Neutrophil (primary cell): Measurements from ENCODE around the gene FYB1.
A peak's percentile ranks its signal among the peaks of the same experiment; 100 is the strongest.

Experiments used
- H3K27ac ChIP-seq: fragments of 200-600 bp; sonication (generic); 2 replicates; pipeline ENCODE4 v1.5.1; 2016; ENCODE audit warnings: mild to moderate bottlenecking, moderate library complexity
- H3K27me3 ChIP-seq: fragments of 200-600 bp; sonication (generic); 2 replicates; pipeline ENCODE4 v1.6.0; 2016; ENCODE audit warnings: mild to moderate bottlenecking
- H3K36me3 ChIP-seq: fragments of 200-600 bp; sonication (generic); 2 replicates; pipeline ENCODE4 v1.5.1; 2017
- H3K4me1 ChIP-seq, 2 experiments: fragments of 200-600 bp in 1 of 2; sonication (generic) in 1 of 2; 1 replicate in 1 of 2; 2 replicates in 1 of 2; pipeline versions ENCODE4 v1.5.1 to v1.6.1; 2013 to 2016; ENCODE audit warnings: low read depth in 1 of 2, low read length in 1 of 2, mild to moderate bottlenecking in 1 of 2, moderate library complexity in 1 of 2; ENCODE audit not compliant: control insufficient read depth in 1 of 2, insufficient read depth in 1 of 2
- H3K4me3 ChIP-seq, 2 experiments: fragments of 200-600 bp in 1 of 2; sonication (generic) in 1 of 2; 1 replicate in 1 of 2; 2 replicates in 1 of 2; pipeline ENCODE4 v1.5.1; 2013 to 2016; ENCODE audit warnings: low read depth in 1 of 2, low read length in 1 of 2, mild to moderate bottlenecking in 1 of 2, moderate library complexity in 1 of 2
- H3K9me3 ChIP-seq: fragments of 200-600 bp; sonication (generic); 2 replicates; pipeline ENCODE4 v1.5.1; 2016
- TF ChIP-seq, protein P1 (sequence below): fragments of 200-600 bp; sonication (generic); IDR thresholded peaks from 2 replicates; pipeline ENCODE4 v1.5.1; 2016; ENCODE audit warnings: antibody characterized with exemption

FYB1 gene

DNA sequence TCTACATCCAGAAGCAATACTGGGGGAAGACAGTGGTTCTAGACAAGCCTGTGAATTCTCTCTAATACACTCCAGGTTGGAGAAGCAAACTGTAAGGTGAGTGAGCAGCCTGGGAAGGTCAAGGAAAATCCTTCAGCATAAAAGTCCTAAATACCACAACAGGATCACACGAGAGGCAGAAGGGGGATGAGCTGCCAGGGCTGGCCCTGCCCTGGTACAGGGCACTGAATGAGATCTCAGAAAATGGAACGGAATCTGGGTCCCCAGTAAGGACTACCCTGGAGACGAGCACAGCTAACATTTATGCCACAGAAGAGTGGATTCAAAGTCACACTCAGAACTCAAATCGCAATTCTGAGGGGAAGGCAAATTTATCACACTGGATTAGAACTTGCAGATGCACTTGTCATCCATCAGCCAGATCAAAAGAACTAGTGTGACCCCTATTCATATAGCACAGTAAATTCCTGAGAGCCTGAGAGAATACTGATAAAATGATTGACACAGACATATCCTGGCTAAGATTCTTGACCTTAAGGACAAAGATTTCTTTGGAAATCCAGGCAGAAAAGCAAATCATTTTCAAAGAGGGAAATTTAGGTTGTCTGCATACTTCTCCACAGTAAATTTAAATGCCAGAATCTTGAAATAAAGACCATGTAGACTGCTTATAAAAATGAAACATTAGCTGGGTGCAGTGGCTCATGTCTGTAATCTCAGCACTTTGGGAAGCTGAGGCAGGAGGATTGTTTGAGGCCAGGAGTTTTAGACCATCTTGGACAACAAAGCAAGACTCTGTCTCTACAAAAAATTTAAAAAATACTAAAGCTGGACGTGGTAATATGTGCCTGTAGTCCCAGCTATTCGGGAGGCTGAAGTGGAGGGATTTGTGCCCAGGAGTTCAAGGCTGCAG lies 25.6 kb downstream of the FYB1 start:
- Histone ChIP-seq H3K4me1 (peaks cover 89 to 94% of the 10 kb centered on the region in 2 experiments), H3K4me3 (peak overlapping the region in 1 of 2 experiments; percentile 25), H3K36me3 (peaks cover 35% of the 10 kb centered on the region), H3K9me3 (no peaks in the 10 kb centered on the region), H3K27ac (peak overlapping the region; percentile 74), H3K27me3 (no peaks in the 10 kb centered on the region)
- TF ChIP-seq, protein P1, sequence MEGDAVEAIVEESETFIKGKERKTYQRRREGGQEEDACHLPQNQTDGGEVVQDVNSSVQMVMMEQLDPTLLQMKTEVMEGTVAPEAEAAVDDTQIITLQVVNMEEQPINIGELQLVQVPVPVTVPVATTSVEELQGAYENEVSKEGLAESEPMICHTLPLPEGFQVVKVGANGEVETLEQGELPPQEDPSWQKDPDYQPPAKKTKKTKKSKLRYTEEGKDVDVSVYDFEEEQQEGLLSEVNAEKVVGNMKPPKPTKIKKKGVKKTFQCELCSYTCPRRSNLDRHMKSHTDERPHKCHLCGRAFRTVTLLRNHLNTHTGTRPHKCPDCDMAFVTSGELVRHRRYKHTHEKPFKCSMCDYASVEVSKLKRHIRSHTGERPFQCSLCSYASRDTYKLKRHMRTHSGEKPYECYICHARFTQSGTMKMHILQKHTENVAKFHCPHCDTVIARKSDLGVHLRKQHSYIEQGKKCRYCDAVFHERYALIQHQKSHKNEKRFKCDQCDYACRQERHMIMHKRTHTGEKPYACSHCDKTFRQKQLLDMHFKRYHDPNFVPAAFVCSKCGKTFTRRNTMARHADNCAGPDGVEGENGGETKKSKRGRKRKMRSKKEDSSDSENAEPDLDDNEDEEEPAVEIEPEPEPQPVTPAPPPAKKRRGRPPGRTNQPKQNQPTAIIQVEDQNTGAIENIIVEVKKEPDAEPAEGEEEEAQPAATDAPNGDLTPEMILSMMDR = no peak

DNA sequence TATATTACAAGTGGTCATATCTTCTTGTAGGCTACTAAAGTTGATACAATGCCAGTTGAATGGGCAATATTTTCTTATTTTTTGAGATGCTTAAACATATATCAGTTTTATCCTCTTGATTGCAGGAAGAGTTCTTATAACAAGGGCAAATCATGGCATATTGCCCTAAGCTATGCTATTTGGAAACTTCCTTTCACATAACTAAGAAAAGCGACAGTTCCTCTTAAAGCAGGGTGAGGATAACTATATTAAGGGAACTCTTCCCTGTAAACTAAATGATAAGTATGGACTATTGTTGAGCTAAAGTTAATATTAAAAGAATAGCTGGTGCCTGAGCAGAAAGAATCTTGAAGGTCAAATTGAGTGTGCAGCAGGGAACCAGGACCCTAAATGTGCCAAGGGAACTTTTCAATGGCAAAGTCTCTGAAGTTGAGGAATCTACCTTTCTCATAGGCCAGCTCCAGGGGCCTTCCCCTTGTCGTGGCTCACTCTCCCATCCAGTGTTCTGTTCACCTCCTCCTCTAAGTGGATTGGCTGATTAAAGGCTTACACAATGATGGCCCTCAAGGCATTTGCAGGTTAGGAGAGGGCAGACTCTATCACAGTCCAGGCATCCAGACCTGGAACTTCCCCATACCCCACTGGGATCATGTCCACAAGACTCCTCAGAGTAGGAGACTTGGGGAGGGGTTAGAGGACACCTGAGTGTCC lies 26.8 kb downstream of the FYB1 start:
- H3K36me3 ChIP-seq = peaks cover 34% of the 10 kb centered on the region
- TF ChIP-seq, protein P1 = no peak
- H3K9me3 ChIP-seq = no peaks in the 10 kb centered on the region
- peaks cover 89 to 93% of the 10 kb centered on the region in 2 experiments for H3K4me1 ChIP-seq
- H3K27ac ChIP-seq = peak overlapping the region; percentile 74
- peak overlapping the region in 1 of 2 experiments; percentile 13 for H3K4me3 ChIP-seq
- no peaks in the 10 kb centered on the region for H3K27me3 ChIP-seq

DNA sequence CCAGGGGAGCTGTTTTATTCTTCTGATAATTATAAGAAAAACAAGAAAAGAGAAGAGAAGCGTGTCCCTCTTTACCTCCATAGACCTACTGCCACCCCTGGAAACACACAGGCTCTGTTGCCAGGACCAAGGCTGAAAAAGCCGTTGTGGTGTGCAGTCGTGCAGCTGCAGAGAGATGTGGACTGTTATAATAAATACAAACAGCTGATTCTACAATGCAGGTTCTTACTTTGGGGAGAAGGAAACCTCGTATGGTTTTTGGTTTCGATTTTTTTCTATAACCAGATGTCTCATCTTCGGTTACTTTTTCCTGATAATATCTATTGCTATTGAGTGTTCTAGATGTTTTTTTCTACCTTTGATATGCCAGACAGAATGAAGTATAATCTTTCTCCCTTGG lies 28.1 kb downstream of the FYB1 start:
- Histone ChIP-seq H3K27me3 (no peaks in the 10 kb centered on the region), H3K9me3 (no peaks in the 10 kb centered on the region), H3K4me1 (peaks cover 82 to 93% of the 10 kb centered on the region in 2 experiments), H3K27ac (peak overlapping the region; percentile 74), H3K36me3 (peaks cover 24% of the 10 kb centered on the region), H3K4me3 (peak overlapping the region in 1 of 2 experiments; percentile 3)
- TF ChIP-seq, protein P1 = no peak

DNA sequence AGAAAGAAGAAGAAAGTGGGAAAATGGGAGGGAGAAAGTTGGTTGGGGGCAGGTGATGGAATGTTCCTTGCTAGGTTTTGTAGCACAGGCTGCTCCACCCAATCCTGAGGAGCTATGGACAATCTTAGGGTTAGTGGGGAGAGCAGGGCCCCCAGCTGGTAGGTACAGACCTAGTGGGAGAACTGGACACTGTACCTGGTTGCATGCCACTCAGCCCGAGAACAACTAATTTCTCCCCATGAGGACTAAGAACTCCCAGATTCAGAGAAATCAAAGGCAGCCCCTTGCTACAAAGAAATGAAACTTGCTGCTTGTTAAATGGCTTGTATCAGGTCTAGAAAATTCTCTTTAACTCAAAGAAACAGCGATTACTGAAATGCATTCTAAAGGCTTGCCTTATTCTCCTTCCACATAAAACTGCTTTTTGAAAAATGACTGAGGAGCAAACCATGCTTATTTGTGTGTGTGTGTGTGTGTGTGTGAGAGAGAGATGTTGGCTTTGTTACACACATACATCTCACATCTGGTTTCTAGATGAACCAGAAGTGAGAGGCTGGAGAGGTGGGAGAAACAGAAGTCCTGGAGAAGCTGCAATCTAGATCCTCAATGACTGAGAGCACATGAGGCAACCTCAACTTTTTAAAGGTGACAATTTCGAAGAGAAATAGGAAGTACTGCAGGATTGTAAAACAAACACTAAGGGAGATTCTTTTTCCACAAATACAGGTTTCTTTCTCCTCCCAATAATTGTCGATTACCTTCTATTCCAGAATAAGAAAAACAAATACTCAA lies 28.9 kb downstream of the FYB1 start:
- Histone ChIP-seq H3K4me3 (peak overlapping the region in 1 of 2 experiments; percentile 3), H3K9me3 (no peaks in the 10 kb centered on the region), H3K27me3 (no peaks in the 10 kb centered on the region), H3K4me1 (peaks cover 77 to 87% of the 10 kb centered on the region in 2 experiments), H3K36me3 (peaks cover 21% of the 10 kb centered on the region), H3K27ac (peak overlapping the region; percentile 74)
- TF ChIP-seq, protein P1 = no peak

DNA sequence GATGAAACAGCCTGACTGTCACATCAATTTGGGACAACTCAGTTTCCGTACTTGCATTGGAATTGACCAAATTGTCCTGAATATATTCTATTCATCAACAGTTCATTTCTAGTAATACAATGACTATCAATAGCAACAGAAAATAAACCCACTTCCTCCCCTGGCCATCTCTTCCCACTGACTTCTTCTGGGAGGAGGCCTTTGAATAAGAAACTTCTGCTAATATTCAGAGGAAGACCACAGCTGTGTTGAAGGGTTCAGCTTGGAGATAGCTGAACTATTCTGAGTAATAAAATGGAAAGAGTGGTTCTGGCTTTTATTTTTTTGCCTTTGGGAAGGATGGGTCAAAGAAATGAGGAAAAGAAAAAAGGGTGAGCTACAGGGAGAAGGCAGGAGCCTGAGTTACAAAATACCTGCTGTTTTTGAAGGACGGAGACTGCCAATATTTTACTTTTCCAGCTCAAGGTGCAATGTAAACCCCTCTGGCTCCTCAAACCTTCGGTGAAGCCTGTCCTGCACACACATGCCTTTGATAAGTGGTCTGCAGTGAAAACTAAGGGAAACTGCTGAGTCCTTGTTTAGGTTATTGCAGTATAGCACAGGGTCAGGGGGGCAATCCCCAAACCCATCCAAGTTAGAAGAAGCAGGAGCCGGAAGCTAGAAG lies 29.9 kb downstream of the FYB1 start:
- Histone ChIP-seq H3K36me3 (peaks cover 17% of the 10 kb centered on the region), H3K9me3 (no peaks in the 10 kb centered on the region), H3K4me1 (peaks cover 66 to 76% of the 10 kb centered on the region in 2 experiments), H3K27me3 (no peaks in the 10 kb centered on the region), H3K4me3 (peak overlapping the region in 1 of 2 experiments; percentile 1), H3K27ac (peak overlapping the region; percentile 74)
- TF ChIP-seq, protein P1 = no peak
